Fibroblast of villous mesenchyme (primary cell): Measurements from ENCODE around the gene ODF4. TPM values are rescaled to one million over a fixed set of nuclear protein-coding genes. Genes with fewer than 3 reads are reported as not detected.
A peak's percentile ranks its signal among the peaks of the same experiment; 100 is the strongest.

Source experiments
- DNase-seq: peaks from one replicate; pipeline ENCODE4 v3.0.0-alpha.2; 2010; ENCODE audit warnings: low read depth
- H3K4me3 ChIP-seq: 2 replicates; pipeline ENCODE4 v1.5.1; 2011; ENCODE audit warnings: low read depth, mild to moderate bottlenecking, low read length
- total RNA-seq: library from RNA; depleted of rRNA; stranded (reverse); fragments of >200 nt; gene quantifications from 2 replicates; pipeline ENCODE4 v1.2.3, GENCODE V29; 2012
- TF ChIP-seq, protein P1 (sequence below): IDR thresholded peaks from 2 replicates; pipeline ENCODE4 v1.5.1; 2012; ENCODE audit warnings: low read depth, mild to moderate bottlenecking, low read length; ENCODE audit not compliant: insufficient read depth

Gene ODF4
- total RNA-seq, 1 donor = not detected

DNA sequence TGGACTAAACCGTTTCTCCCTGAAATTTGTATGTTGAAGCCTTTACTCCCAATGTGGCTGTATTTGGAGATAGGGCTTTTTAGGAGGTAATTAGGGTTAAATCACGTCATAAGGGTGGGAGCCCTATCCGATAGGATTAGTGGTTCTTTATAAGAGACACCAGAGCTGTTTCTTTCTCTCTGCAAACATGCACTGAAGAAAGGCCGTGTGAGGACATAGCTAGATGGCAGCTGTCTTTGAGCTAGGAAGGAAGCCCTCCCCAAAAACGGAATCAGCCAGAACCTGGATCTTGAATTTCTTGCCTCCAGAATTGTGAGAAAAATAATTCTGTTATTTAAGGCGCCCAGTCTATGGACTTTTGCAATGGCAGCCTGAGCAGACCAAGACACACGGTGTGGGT lies 14.1 kb downstream of the ODF4 start:
- TF ChIP-seq, protein P1, sequence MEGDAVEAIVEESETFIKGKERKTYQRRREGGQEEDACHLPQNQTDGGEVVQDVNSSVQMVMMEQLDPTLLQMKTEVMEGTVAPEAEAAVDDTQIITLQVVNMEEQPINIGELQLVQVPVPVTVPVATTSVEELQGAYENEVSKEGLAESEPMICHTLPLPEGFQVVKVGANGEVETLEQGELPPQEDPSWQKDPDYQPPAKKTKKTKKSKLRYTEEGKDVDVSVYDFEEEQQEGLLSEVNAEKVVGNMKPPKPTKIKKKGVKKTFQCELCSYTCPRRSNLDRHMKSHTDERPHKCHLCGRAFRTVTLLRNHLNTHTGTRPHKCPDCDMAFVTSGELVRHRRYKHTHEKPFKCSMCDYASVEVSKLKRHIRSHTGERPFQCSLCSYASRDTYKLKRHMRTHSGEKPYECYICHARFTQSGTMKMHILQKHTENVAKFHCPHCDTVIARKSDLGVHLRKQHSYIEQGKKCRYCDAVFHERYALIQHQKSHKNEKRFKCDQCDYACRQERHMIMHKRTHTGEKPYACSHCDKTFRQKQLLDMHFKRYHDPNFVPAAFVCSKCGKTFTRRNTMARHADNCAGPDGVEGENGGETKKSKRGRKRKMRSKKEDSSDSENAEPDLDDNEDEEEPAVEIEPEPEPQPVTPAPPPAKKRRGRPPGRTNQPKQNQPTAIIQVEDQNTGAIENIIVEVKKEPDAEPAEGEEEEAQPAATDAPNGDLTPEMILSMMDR = no peak
- H3K4me3 ChIP-seq = no peak overlapping the region
- DNase-seq = no peak

DNA sequence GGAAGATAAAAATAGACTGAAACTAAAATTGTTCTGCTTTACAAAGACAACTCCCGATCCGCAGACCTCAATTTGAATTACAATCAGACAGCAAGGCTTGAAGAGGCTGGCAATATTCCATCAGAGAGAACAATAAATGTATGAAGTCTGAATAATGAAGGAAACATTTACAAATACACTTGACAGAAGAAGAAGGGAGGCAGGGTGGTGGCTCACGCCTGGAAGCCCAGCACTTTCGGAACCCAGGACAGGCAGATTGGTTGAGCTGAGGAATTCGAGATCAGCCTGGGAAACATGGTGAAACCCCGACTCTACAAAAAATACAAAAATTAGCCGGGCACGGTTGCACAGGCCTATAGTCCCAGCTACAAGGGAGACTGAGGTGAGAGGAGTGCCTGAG lies 14.6 kb downstream of the ODF4 start:
- TF ChIP-seq, protein P1 = no peak
- no peak overlapping the region for H3K4me3 ChIP-seq
- no peak for DNase-seq

DNA sequence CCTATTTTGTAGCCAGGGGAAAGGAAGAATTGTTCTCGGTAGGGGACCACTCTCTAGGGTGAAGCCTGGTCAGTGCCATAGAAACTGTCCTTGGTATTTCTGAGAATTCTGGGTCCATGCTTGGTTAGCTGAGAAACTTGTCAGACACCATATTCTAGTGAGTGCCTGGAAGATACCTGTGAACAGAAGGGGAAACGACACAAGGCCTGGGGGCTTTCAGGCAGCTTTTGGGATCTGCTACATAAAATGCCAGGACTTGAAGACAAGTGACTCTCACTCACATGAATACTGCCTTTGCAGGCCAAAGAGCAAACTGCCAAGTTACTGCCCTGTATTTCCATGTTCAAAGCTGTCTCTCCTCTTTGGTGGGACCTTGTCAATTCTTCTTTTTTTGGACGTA lies 18.3 kb downstream of the ODF4 start:
- TF ChIP-seq, protein P1 = no peak
- H3K4me3 ChIP-seq = no peak overlapping the region
- DNase-seq = no peak

DNA sequence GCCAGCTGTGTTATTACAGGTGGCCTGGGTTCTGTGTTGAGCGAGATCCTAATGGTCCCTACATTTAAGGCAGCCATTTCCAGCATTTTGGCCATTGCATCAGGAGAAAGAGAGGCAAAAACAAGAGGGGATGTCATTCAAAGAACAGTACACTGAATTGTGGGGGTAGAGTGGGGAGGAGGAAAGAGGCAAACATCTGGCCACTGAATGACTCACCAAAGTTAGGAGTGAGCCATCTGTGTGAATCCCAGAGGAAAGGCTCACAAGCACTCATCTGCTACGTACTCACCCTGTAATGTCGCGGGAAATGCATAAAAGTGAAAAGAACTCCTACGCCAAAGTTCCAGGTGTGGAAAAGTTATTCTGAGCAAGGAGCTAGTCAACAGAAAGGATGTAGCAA lies 20.1 kb downstream of the ODF4 start:
- H3K4me3 ChIP-seq = peak overlapping the region; percentile 17
- peak; percentile 93 for DNase-seq
- TF ChIP-seq, protein P1 = no peak

DNA sequence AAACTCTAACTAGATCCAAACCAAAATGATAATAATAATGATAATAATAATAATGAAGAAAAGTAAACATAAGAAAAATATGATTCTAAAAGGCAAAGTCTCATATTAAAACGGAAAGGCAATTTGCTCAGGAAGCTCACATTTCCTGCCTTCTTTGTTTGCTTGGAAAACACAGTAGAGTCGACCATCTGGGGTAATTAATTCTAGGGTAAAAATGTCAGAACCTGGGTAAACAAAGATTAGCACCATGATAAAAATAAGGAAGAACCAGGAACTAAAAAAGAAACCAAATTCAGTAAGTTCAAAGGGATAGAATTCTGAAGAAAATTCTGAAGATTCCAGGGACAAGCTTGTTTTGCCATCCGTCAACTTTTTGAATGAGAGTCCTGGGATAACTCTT lies 20.6 kb downstream of the ODF4 start:
- TF ChIP-seq, protein P1 = no peak
- peak overlapping the region; percentile 17 for H3K4me3 ChIP-seq
- peak; percentile 68 for DNase-seq

DNA sequence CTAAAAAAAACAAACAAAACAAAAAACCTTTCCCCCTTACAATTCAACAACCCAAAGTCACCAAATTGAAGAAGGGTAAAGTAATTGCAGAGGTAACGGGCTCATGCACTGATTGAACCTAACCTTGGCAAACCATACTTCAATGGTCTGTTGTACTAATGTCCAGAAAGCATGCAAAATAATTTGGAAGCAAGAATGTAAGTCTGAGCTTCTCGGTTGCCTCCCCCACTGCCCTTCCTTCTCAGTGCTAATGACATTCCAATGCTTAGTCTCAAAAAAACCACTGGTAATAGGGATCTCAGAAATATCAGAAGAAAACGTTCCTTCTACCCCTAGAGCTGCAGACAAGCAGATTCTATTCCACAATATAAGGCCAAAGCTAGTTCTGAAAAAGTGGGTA lies 21.1 kb downstream of the ODF4 start:
- H3K4me3 ChIP-seq = no peak overlapping the region
- TF ChIP-seq, protein P1 = no peak
- DNase-seq = peak; percentile 42

DNA sequence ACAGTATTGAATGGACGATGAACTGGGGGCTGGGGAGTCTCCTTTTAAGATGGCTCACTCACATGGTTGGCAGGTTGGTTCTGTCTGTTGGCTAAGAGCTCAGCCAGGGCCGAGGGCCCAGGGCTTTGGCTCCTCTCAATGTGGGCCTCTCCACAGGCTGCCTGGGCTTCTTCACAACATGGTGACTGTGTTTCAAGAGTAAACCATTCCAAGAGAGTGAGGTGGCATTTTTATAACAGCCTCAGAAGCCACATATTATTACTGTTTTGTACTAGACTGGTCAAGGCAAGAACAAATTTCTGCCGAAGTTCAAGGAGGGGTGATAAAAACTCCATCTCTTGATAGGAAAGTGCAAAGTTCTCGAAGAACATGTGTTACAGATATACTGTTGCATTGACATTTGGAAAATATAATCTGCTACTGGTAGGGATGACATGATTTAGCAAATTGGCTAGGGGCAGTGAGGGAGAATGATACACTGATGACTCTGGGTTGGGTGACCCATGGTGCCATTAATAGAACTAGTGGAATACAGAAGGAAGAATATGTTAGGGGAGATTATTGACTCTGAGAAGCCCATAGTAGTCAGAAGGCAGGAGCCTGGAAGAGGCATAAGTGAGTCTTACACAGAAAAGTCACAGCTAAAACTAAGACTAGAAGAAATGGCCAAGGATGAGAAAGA lies 23.2 kb downstream of the ODF4 start:
- H3K4me3 ChIP-seq = no peak overlapping the region
- DNase-seq = peak; percentile 70
- TF ChIP-seq, protein P1 = no peak
